Measurements from ENCODE around the gene FAM149B1. TPM values are rescaled to one million over a fixed set of nuclear protein-coding genes. Genes with fewer than 3 reads are reported as not detected.

FAM149B1 gene
- total and polyA plus RNA-seq, 10 of the 15 experiments (the other 5 are each of a cell fraction or from before 2014, with no cell fraction given): 6.6 to 20.9 (median 11.2) TPM

DNA sequence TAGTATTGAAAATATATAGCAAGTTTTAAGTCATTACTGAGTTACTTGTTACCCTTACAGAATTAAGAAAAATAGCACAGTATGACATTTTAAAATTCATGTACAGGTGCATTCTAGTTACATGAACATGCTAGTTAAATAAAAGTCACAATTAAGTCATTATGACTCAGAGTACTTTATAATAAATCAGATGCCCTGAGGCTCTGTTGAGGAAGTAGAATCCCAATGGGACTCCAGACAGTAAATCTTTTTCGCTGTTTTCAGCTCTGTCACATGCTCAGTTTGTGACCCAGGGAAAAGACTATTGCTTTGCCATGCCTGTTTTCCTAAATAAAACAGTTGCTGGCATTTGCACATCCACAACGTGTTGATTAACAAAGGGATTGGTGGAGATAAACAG is 36.6 kb upstream of the FAM149B1 start:
- no TSS peak for BruUV-seq (replicated peaks)
- no peak for DNase-seq (ENCODE audit: low read depth, low spot score)

DNA sequence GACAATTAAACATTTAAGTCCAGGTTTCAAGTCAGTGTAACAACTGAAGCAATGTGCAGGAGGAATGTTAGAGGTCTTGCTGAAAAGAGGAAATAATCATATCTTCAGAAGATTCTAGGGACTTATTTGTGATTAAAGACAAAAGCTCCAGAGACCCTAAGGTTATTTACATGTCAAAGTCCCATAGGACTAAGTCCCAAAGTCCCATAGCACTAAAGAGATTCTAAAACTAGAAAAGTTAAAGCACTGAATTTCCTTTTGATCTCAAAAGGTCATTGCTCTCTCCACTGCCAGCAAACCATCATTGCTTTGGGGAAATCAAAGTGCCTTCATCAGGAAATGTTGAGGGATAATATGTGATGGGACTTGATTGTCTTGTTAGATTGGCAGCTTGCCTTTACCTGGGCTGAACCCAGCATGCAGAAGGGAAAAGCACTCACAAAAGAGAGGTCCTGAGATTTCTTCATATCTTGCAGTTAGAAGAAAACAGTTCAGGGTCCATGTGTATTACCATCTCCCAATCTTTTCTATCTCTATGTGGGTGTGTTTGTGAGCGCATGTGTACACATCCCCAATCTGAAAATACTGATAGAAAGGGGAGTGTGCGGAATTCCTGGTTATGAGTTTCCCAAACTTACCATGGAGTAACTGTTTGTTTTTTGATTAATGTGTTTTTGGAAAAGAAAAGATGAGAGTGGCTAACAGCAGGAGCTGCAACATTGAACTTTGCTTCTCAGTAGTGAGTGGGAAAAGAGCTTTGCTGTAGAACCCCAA is 35.8 kb upstream of the FAM149B1 start:
- H3K9me3 ChIP-seq (replicated peaks; ENCODE audit: control insufficient read depth, insufficient read depth, low read length): no peaks in the 10 kb centered on the region
- no peak overlapping the region for H3K4me2 ChIP-seq (ENCODE audit: control insufficient read depth, insufficient read depth)
- H3K4me1 ChIP-seq (ENCODE audit: control insufficient read depth, insufficient read depth, low read length): no peaks in the 10 kb centered on the region
- ChIA-PET RAD21 (ENCODE audit: unreplicated experiment) (no interaction called here), POLR2A (interaction anchor here (0.6 to 1.0 kb wide), 2 partner anchors 37 to 1442 kb away, joined by 3 to 4 read pairs; no protein-coding TSS in a partner anchor), CTCF (interaction anchor here (1.0 to 2.3 kb wide), 3 partner anchors 27 to 71 kb away, joined by 3 to 10 read pairs (median 3); no protein-coding TSS in a partner anchor), SMC1A (ENCODE audit: uncharacterized antibody, unreplicated experiment) (interaction anchor here (1.0 to 1.6 kb wide), 4 partner anchors 8 to 53 kb away, joined by 3 to 4 read pairs (median 3); partner anchors contain the start of gene P4HA1)
- FAIRE-seq: no peak
- ATAC-seq: no peak
- no peak overlapping the region for H3K27ac ChIP-seq (ENCODE audit: control insufficient read depth, insufficient read depth)
- BruUV-seq (replicated peaks): no TSS peak
- DNase-seq (ENCODE audit: low read depth, low spot score): no peak
- H3K4me3 ChIP-seq: no peak overlapping the region
- 98% methylated on average over 2 of the region's 2 CpGs for WGBS (ENCODE audit: insufficient coverage, insufficient replicate concordance, low lambda C conversion rate, missing lambda C conversion rate)
- H3K9ac ChIP-seq (ENCODE audit: control insufficient read depth, insufficient read depth, low read length): no peak overlapping the region
- no peaks in the 10 kb centered on the region for H3K27me3 ChIP-seq (replicated peaks in 1 of 2; ENCODE audit: control insufficient read depth in 2 of 2, insufficient read depth in 2 of 2, low read length in 1 of 2)
- no peak overlapping the region for H2AFZ ChIP-seq (ENCODE audit: control insufficient read depth, low read depth, low read length)
- in situ Hi-C loops (cut with MboI) (no loop called here), intact Hi-C loops (cut with micrococcal nuclease; ENCODE audit: unreplicated experiment) (no loop called here)
- H4K20me1 ChIP-seq (ENCODE audit: control insufficient read depth, insufficient read depth): no peaks in the 10 kb centered on the region
- H3K36me3 ChIP-seq (ENCODE audit: control insufficient read depth in 2 of 2, insufficient read depth in 2 of 2, low read length in 1 of 2): peaks cover 3 to 21% of the 10 kb centered on the region in 2 experiments; a peak in 3 of 4 replicates
- no peaks in the 10 kb centered on the region for H3K79me2 ChIP-seq (ENCODE audit: control insufficient read depth, insufficient read depth, low read length)
- TF ChIP-seq KLF5 (IDR thresholded peaks at IDR 0.05; ENCODE audit: partially characterized antibody) (no peak), HDGF (IDR thresholded peaks at IDR 0.05) (no peak), MEF2B (IDR thresholded peaks at IDR 0.05; ENCODE audit: partially characterized antibody, poor library complexity, severe bottlenecking) (peak; percentile 93), NBN (IDR thresholded peaks at IDR 0.05) (no peak), NFXL1 (IDR thresholded peaks at IDR 0.05; ENCODE audit: borderline replicate concordance) (no peak), SP1 (IDR thresholded peaks at IDR 0.05; ENCODE audit: low read depth, low read length) (no peak), SMAD1 (IDR thresholded peaks at IDR 0.05; ENCODE audit: low read depth, partially characterized antibody) (no peak), RELA (IDR thresholded peaks at IDR 0.05; ENCODE audit: borderline replicate concordance, partially characterized antibody) (no peak)
- TF ChIP-seq, protein P1, sequence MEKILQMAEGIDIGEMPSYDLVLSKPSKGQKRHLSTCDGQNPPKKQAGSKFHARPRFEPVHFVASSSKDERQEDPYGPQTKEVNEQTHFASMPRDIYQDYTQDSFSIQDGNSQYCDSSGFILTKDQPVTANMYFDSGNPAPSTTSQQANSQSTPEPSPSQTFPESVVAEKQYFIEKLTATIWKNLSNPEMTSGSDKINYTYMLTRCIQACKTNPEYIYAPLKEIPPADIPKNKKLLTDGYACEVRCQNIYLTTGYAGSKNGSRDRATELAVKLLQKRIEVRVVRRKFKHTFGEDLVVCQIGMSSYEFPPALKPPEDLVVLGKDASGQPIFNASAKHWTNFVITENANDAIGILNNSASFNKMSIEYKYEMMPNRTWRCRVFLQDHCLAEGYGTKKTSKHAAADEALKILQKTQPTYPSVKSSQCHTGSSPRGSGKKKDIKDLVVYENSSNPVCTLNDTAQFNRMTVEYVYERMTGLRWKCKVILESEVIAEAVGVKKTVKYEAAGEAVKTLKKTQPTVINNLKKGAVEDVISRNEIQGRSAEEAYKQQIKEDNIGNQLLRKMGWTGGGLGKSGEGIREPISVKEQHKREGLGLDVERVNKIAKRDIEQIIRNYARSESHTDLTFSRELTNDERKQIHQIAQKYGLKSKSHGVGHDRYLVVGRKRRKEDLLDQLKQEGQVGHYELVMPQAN (conservative IDR thresholded peaks at IDR 0.05): no peak

More for the DNA sequence above, 36.6 kb upstream of the FAM149B1 start:
- Histone ChIP-seq H3K9ac (ENCODE audit: control insufficient read depth, insufficient read depth, low read length) (no peak overlapping the region), H3K9me3 (replicated peaks; ENCODE audit: control insufficient read depth, insufficient read depth, low read length) (no peaks in the 10 kb centered on the region), H3K79me2 (ENCODE audit: control insufficient read depth, insufficient read depth, low read length) (no peaks in the 10 kb centered on the region), H3K4me3 (no peak overlapping the region), H3K36me3 (ENCODE audit: control insufficient read depth in 2 of 2, insufficient read depth in 2 of 2, low read length in 1 of 2) (peaks cover 3 to 23% of the 10 kb centered on the region in 2 experiments; a peak in 3 of 4 replicates), H4K20me1 (ENCODE audit: control insufficient read depth, insufficient read depth) (no peaks in the 10 kb centered on the region), H3K4me2 (ENCODE audit: control insufficient read depth, insufficient read depth) (no peak overlapping the region), H2AFZ (ENCODE audit: control insufficient read depth, low read depth, low read length) (no peak overlapping the region), H3K4me1 (ENCODE audit: control insufficient read depth, insufficient read depth, low read length) (no peaks in the 10 kb centered on the region), H3K27ac (ENCODE audit: control insufficient read depth, insufficient read depth) (no peak overlapping the region), H3K27me3 (replicated peaks in 1 of 2; ENCODE audit: control insufficient read depth in 2 of 2, insufficient read depth in 2 of 2, low read length in 1 of 2) (no peaks in the 10 kb centered on the region)
- intact Hi-C loops (cut with micrococcal nuclease; ENCODE audit: unreplicated experiment): no loop called here
- ATAC-seq: no peak
- no peak for TF ChIP-seq POU2F2 (IDR thresholded peaks at IDR 0.05; ENCODE audit: borderline replicate concordance, low read depth, low read length)
- no peak for TF ChIP-seq STAT3 (IDR thresholded peaks at IDR 0.05; ENCODE audit: low read depth, low read length)
- SMC1A ChIA-PET (ENCODE audit: uncharacterized antibody, unreplicated experiment): interaction anchor here (1.1 to 1.3 kb wide), 4 partner anchors 9 to 81 kb away, joined by 3 to 4 read pairs (median 4); partner anchors contain the start of gene P4HA1
- CTCF ChIA-PET: interaction anchor here (1.0 to 2.3 kb wide), 2 partner anchors 28 to 70 kb away, joined by 3 to 10 read pairs; no protein-coding TSS in a partner anchor
- 29% methylated on average over 2 of the region's 2 CpGs for WGBS (ENCODE audit: insufficient coverage, insufficient replicate concordance, low lambda C conversion rate, missing lambda C conversion rate)
- RAD21 ChIA-PET (ENCODE audit: unreplicated experiment): no interaction called here
- FAIRE-seq: no peak
- in situ Hi-C loops (cut with MboI): no loop called here
- POLR2A ChIA-PET: no interaction called here
